ENCODE results near the gene DAAM1. TPM values are rescaled to one million over a fixed set of nuclear protein-coding genes. Genes with fewer than 3 reads are reported as not detected.

DAAM1 gene
- polyA plus RNA-seq, 2 of the 4 experiments (the other 2 are of a cell fraction) = 6.8 to 10.8 TPM

DNA sequence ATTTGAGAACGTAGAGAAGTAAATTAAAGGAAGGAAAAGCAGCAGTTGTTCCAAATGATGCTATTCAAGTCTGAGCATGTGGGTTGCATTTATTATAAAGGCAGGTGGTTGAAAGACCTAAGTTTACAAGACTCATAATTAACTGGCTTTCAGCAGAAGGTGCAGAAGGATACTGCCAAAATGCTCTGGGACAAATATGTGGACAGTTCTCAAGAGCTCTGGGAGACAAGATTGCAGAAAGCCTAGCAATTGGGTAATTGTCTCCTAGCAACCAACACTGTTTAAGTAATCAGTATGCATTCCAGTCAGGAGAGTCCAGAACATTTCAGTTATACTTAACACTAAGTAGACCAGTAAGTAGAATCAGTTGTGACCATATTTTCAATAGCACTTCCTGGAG, 145.2 kb downstream of the DAAM1 start (continued):
- TF ChIP-seq BHLHE40 (IDR thresholded peaks at IDR 0.05; ENCODE audit: low read depth, low read length) (no peak), RAD21 (conservative IDR thresholded peaks at IDR 0.05 in 1 of 2, IDR thresholded peaks at IDR 0.05 in 1 of 2) (no peak), BCL3 (IDR thresholded peaks at IDR 0.05) (no peak), EHF (CRISPR knock-in tag; IDR thresholded peaks at IDR 0.05) (no peak), MAX (IDR thresholded peaks at IDR 0.05) (no peak), CBX8 (IDR thresholded peaks at IDR 0.05) (no peak), KDM1A (IDR thresholded peaks at IDR 0.05; ENCODE audit: low read depth) (no peak)
- TF ChIP-seq, protein P1, sequence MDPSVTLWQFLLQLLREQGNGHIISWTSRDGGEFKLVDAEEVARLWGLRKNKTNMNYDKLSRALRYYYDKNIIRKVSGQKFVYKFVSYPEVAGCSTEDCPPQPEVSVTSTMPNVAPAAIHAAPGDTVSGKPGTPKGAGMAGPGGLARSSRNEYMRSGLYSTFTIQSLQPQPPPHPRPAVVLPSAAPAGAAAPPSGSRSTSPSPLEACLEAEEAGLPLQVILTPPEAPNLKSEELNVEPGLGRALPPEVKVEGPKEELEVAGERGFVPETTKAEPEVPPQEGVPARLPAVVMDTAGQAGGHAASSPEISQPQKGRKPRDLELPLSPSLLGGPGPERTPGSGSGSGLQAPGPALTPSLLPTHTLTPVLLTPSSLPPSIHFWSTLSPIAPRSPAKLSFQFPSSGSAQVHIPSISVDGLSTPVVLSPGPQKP (IDR thresholded peaks at IDR 0.05; ENCODE audit: low read depth, low read length) = no peak

DNA sequence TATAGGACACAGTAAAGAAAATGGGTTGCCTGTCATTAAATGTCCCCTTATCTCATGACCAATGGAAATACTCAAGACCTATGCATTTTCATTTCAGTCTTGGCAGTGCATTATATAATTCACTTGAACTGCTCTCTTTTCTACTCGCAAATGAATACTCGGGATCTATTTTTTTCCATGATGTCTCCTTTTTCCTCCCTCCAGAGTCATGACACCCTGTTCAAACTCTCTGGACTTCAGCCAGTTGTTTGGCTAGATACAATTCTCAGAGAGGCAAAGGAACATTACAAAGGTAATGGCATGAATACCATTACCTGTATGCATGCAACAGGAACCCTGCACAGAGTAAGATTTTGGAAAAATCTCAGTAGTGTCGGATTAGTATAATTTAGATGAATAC, 145.8 kb downstream of the DAAM1 start:
- TF ChIP-seq POLR2AphosphoS2 (conservative IDR thresholded peaks at IDR 0.05; ENCODE audit: low read length) (no peak), MAZ (IDR thresholded peaks at IDR 0.05; ENCODE audit: borderline replicate concordance, low read depth, low read length) (no peak), FOXS1 (CRISPR knock-in tag; IDR thresholded peaks at IDR 0.05) (no peak)
- FAIRE-seq = no peak
- ATAC-seq = no peak
- DNase-seq (ENCODE audit: low read depth in 1 of 2, low spot score in 1 of 2) = no peak
- Histone ChIP-seq H3K9me3 (no peaks in the 10 kb centered on the region), H3K4me3 (no peak overlapping the region), H3K4me1 (peaks cover 14% of the 10 kb centered on the region; the same call in 2 of the 3 replicates), H3K27ac (no peak overlapping the region), H3K4me2 (no peak overlapping the region)
- 95% methylated on average over 3 of the region's 3 CpGs for WGBS (ENCODE audit: missing lambda C conversion rate)
- CTCF ChIA-PET = no interaction called here
- POLR2A ChIA-PET = no interaction called here

DNA sequence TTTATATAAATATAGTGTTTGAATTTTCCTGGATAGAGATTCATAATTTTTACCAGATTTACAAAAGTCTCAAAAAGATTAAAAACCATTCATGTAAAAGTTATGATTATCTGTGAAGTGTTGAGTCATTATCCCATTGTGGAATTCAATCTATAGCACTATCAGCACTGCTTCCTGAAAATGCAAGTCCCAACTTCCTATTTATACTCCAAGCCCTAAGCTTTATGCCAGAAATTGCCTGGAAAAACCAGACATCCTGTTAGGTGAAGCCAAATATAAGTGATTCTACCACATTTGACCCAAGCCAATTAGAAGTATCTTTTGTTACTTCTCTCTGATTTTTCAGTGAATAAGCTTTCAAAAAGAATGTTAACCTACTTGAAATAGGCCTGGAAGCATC, 147.6 kb downstream of the DAAM1 start:
- POLR2A ChIA-PET = no interaction called here
- H3K9me3 ChIP-seq = no peaks in the 10 kb centered on the region
- H3K4me2 ChIP-seq = no peak overlapping the region
- FAIRE-seq (no peak), DNase-seq (ENCODE audit: low read depth in 1 of 2, low spot score in 1 of 2) (no peak), ATAC-seq (no peak)
- no peak overlapping the region for H3K27ac ChIP-seq
- no peak for TF ChIP-seq CHD4 (IDR thresholded peaks at IDR 0.05; ENCODE audit: borderline replicate concordance)
- no peak for TF ChIP-seq NFE2L2 (conservative IDR thresholded peaks at IDR 0.05; ENCODE audit: low read length)
- no peak for TF ChIP-seq ZSCAN20 (CRISPR knock-in tag; IDR thresholded peaks at IDR 0.05)
- no peak for TF ChIP-seq NPAS2 (CRISPR knock-in tag; IDR thresholded peaks at IDR 0.05; ENCODE audit: borderline replicate concordance)
- no peak for TF ChIP-seq MAX (IDR thresholded peaks at IDR 0.05)
- no peak for TF ChIP-seq HOXA7 (CRISPR knock-in tag; IDR thresholded peaks at IDR 0.05)
- TF ChIP-seq CBX8 (IDR thresholded peaks at IDR 0.05) = no peak
- no peak for TF ChIP-seq ZNF302 (CRISPR knock-in tag; IDR thresholded peaks at IDR 0.05)
- no peak for TF ChIP-seq CHD2 (IDR thresholded peaks at IDR 0.05; ENCODE audit: low read length, partially characterized antibody)
- TF ChIP-seq, protein P2, sequence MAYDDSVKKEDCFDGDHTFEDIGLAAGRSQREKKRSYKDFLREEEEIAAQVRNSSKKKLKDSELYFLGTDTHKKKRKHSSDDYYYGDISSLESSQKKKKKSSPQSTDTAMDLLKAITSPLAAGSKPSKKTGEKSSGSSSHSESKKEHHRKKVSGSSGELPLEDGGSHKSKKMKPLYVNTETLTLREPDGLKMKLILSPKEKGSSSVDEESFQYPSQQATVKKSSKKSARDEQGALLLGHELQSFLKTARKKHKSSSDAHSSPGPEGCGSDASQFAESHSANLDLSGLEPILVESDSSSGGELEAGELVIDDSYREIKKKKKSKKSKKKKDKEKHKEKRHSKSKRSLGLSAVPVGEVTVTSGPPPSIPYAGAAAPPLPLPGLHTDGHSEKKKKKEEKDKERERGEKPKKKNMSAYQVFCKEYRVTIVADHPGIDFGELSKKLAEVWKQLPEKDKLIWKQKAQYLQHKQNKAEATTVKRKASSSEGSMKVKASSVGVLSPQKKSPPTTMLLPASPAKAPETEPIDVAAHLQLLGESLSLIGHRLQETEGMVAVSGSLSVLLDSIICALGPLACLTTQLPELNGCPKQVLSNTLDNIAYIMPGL (CRISPR knock-in tag; IDR thresholded peaks at IDR 0.05; ENCODE audit: borderline replicate concordance) = no peak
- TF ChIP-seq BCL3 (IDR thresholded peaks at IDR 0.05) = no peak
- no peak for TF ChIP-seq RARB (CRISPR knock-in tag; IDR thresholded peaks at IDR 0.05)
- TF ChIP-seq HEYL (CRISPR knock-in tag; IDR thresholded peaks at IDR 0.05) = no peak
- TF ChIP-seq HOXB13 (CRISPR knock-in tag; IDR thresholded peaks at IDR 0.05; ENCODE audit: low read depth) = no peak
- no peak for TF ChIP-seq PBX3 (IDR thresholded peaks at IDR 0.05)
- TF ChIP-seq HOXB5 (CRISPR knock-in tag; IDR thresholded peaks at IDR 0.05) = no peak
- no peak for TF ChIP-seq JUNB (IDR thresholded peaks at IDR 0.05)
- no peak for TF ChIP-seq RCOR1 (IDR thresholded peaks at IDR 0.05; ENCODE audit: low read depth, low read length)
- TF ChIP-seq HDAC2 (IDR thresholded peaks at IDR 0.05) = no peak
- no peak for TF ChIP-seq KDM5A (IDR thresholded peaks at IDR 0.05)
- no peak overlapping the region for H3K4me3 ChIP-seq
- peaks cover 14% of the 10 kb centered on the region; the same call in 2 of the 3 replicates for H3K4me1 ChIP-seq
- CTCF ChIA-PET = no interaction called here

All from A549 (cell line).